ENCODE data around the gene LGALS14.
"Not testable (repeated sequence)": the region's sequence is repeated elsewhere in the genome, so short reads cannot be mapped to it uniquely, and the experiment has no call there.

LGALS14 gene

GRCh38 chr19:39704181-39705044 lies at the start of gene LGALS14:
LGALS14 (plus strand) TSS chr19:39704481; CDS start chr19:39704529, 48 bp downstream.
- peak in 1 of 2 experiments; percentile 39 for DNase-seq

- no peak for DNase-seq
Measured at GRCh38 chr19:39655613-39656012, 48.7 kb upstream of the LGALS14 start, which contains the start of gene LGALS16. LGALS16 (plus strand) TSS chr19:39655913; CDS start chr19:39655962, 49 bp downstream.

- DNase-seq: no peak
Measured at GRCh38 chr19:39659791-39660190, 44.5 kb upstream of the LGALS14 start.

GRCh38 chr19:39660661-39661060 lies 43.6 kb upstream of the LGALS14 start:
- DNase-seq: no peak

GRCh38 chr19:39661565-39661964 lies 42.7 kb upstream of the LGALS14 start:
- DNase-seq: no peak

GRCh38 chr19:39669860-39670259 lies 34.4 kb upstream of the LGALS14 start:
- DNase-seq: not testable (repeated sequence)

GRCh38 chr19:39670998-39671397 lies 33.3 kb upstream of the LGALS14 start:
- no peak for DNase-seq

- peak; percentile 12 to 48 for DNase-seq
Measured at GRCh38 chr19:39671739-39672363, 32.4 kb upstream of the LGALS14 start.

GRCh38 chr19:39672473-39672872 lies 31.8 kb upstream of the LGALS14 start:
- DNase-seq: no peak

- DNase-seq: not testable (repeated sequence)
Measured at GRCh38 chr19:39673862-39674261, 30.4 kb upstream of the LGALS14 start.

- peak; percentile 19 to 35 for DNase-seq
Measured at GRCh38 chr19:39676004-39676403, 28.3 kb upstream of the LGALS14 start.

- DNase-seq: no peak
Measured at GRCh38 chr19:39677961-39678889, 26.1 kb upstream of the LGALS14 start.

- peak; percentile 60 to 73 for DNase-seq
Measured at GRCh38 chr19:39679056-39679790, 25.1 kb upstream of the LGALS14 start.

GRCh38 chr19:39679791-39680168 lies 24.5 kb upstream of the LGALS14 start:
- DNase-seq: peak; percentile 60 to 69

- DNase-seq: no peak
Measured at GRCh38 chr19:39680593-39680992, 23.7 kb upstream of the LGALS14 start.

GRCh38 chr19:39681416-39681815 lies 22.9 kb upstream of the LGALS14 start:
- DNase-seq: no peak

GRCh38 chr19:39684267-39684666 lies 20.0 kb upstream of the LGALS14 start:
- DNase-seq: no peak

GRCh38 chr19:39686739-39687138 lies 17.5 kb upstream of the LGALS14 start:
- DNase-seq: no peak

- not testable (repeated sequence) for DNase-seq
Measured at GRCh38 chr19:39688637-39689036, 15.6 kb upstream of the LGALS14 start.

GRCh38 chr19:39692166-39692565 lies 12.1 kb upstream of the LGALS14 start:
- no peak for DNase-seq

GRCh38 chr19:39692822-39693221 lies 11.5 kb upstream of the LGALS14 start:
- no peak for DNase-seq

GRCh38 chr19:39695759-39696158 lies 8.5 kb upstream of the LGALS14 start:
- no peak for DNase-seq
